K562 (cell line): ENCODE measurements around the gene IZUMO4. TPM values are rescaled to one million over a fixed set of nuclear protein-coding genes. Genes with fewer than 3 reads are reported as not detected.

Experiments used
- HDGF ChIP-seq: fragments of 450-650 bp; IDR thresholded peaks from 2 replicates; pipeline ENCODE4 v1.6.1; 2016
- MBD1 ChIP-seq: fragments of 250-450 bp; sonication (Bioruptor Pico); IDR thresholded peaks from 2 replicates; pipeline ENCODE4 v1.8.0; 2022; ENCODE audit warnings: inconsistent platforms
- NFE2L1 ChIP-seq: fragments of 450-650 bp; IDR thresholded peaks from 2 replicates; pipeline ENCODE4 v1.6.1; 2016; ENCODE audit warnings: missing genetic modification characterization, low read depth, mild to moderate bottlenecking, missing compliant biosample characterization, moderate library complexity, borderline replicate concordance
- NUFIP1 ChIP-seq: fragments of 450-650 bp; IDR thresholded peaks from 2 replicates; pipeline ENCODE4 v1.6.1; 2018; ENCODE audit not compliant: partially characterized antibody
- PML ChIP-seq: IDR thresholded peaks from 2 replicates; pipeline ENCODE4 v1.6.1; 2012; ENCODE audit warnings: low read length, inconsistent platforms
- RBM25 ChIP-seq: fragments of 200-400 bp; formaldehyde crosslinking; IDR thresholded peaks from 2 replicates; pipeline ENCODE4 v1.6.1; 2018; ENCODE audit warnings: low read length, low read depth, moderate library complexity; ENCODE audit not compliant: severe bottlenecking
- SETDB1 ChIP-seq: IDR thresholded peaks from one replicate; pipeline ENCODE4 v1.6.1; 2012; ENCODE audit warnings: low read length, control low read depth, inconsistent platforms
- SRSF1 ChIP-seq: fragments of 200-400 bp; formaldehyde crosslinking; IDR thresholded peaks from 2 replicates; pipeline ENCODE4 v1.6.1; 2017; ENCODE audit warnings: mild to moderate bottlenecking, low read depth, low read length, moderate library complexity
- TAF15 ChIP-seq: fragments of 200-400 bp; formaldehyde crosslinking; IDR thresholded peaks from 2 replicates; pipeline ENCODE4 v1.6.1; 2017; ENCODE audit warnings: mild to moderate bottlenecking, low read depth, low read length, moderate library complexity
- TBP ChIP-seq: optimal IDR thresholded peaks from 2 replicates; pipeline ENCODE3; 2011; ENCODE audit warnings: low read depth, low read length, improper control_type of control experiment
- TGIF2 ChIP-seq: sonication (generic); formaldehyde crosslinking; IDR thresholded peaks from 2 replicates; pipeline ENCODE4 v1.8.1; 2022; ENCODE audit warnings: mild to moderate bottlenecking, missing genetic modification reagents, moderate library complexity
- TRIM24 ChIP-seq, 2 experiments: fragments of 450-650 bp; IDR thresholded peaks; 2 replicates each; pipeline ENCODE4 v1.6.1; 2016
- ZFP1 ChIP-seq: fragments of 450-650 bp; formaldehyde crosslinking; IDR thresholded peaks from 2 replicates; pipeline ENCODE4 v1.4.0; 2020; ENCODE audit warnings: mild to moderate bottlenecking, mixed read lengths
- ZNF639 ChIP-seq, 2 experiments: fragments of 200-800 bp in 1 of 2; sonication (Bioruptor generic) in 1 of 2; sonication (generic) in 1 of 2; formaldehyde crosslinking in 1 of 2; IDR thresholded peaks in 1 of 2; conservative IDR thresholded peaks in 1 of 2; 2 replicates each; pipeline versions ENCODE4 v1.5.0 to v1.6.1; 2016 to 2020; ENCODE audit warnings: missing compliant biosample characterization in 1 of 2, missing genetic modification characterization in 1 of 2, missing genetic modification reagents in 1 of 2
- ZNF695 ChIP-seq: fragments of 450-650 bp; formaldehyde crosslinking; IDR thresholded peaks from 2 replicates; pipeline ENCODE4 v1.4.0; 2020; ENCODE audit warnings: mild to moderate bottlenecking, moderate library complexity
- polyA plus RNA-seq, 8 experiments: library from polyadenylated mRNA; depleted of rRNA in 4 of 8; stranded (reverse) in 5 of 8; unstranded in 3 of 8; fragments of >200 nt; fragmentation: Nextera tagmentation in 2 of 8; fragmentation: Illumina TruSeq in 1 of 8; extraction: Ambion mirVana in 2 of 8; extraction: Trizol in 1 of 8; gene quantifications; 2 replicates each; pipeline versions ENCODE4 v1.2.1 to v1.2.3, GENCODE V29; 2011 to 2014; ENCODE audit warnings: inconsistent platforms in 1 of 8, missing spikeins in 1 of 8
- total RNA-seq, 7 experiments: library from RNA; depleted of rRNA in 6 of 7; stranded (reverse); fragments of >200 nt in 6 of 7; fragmentation: Illumina TruSeq in 2 of 7; extraction: Trizol in 2 of 7; gene quantifications; 2 replicates each; pipeline versions ENCODE4 v1.2.1 to v1.2.3, GENCODE V29; 2011 to 2021; ENCODE audit warnings: low replicate concordance in 1 of 7
- TF ChIP-seq, protein P1 (sequence below), 2 experiments: fragments of 450-650 bp; formaldehyde crosslinking in 1 of 2; IDR thresholded peaks; 2 replicates each; pipeline versions ENCODE4 v1.4.0 to v1.6.1; 2014 to 2020; ENCODE audit warnings: mild to moderate bottlenecking in 2 of 2, borderline replicate concordance in 1 of 2, low read depth in 1 of 2

IZUMO4 gene
- total and polyA plus RNA-seq, 9 of the 15 experiments (the other 6 are each of a cell fraction or from before 2014, with no cell fraction given), result 0.07 to 3.9 (median 1.2) TPM

DNA sequence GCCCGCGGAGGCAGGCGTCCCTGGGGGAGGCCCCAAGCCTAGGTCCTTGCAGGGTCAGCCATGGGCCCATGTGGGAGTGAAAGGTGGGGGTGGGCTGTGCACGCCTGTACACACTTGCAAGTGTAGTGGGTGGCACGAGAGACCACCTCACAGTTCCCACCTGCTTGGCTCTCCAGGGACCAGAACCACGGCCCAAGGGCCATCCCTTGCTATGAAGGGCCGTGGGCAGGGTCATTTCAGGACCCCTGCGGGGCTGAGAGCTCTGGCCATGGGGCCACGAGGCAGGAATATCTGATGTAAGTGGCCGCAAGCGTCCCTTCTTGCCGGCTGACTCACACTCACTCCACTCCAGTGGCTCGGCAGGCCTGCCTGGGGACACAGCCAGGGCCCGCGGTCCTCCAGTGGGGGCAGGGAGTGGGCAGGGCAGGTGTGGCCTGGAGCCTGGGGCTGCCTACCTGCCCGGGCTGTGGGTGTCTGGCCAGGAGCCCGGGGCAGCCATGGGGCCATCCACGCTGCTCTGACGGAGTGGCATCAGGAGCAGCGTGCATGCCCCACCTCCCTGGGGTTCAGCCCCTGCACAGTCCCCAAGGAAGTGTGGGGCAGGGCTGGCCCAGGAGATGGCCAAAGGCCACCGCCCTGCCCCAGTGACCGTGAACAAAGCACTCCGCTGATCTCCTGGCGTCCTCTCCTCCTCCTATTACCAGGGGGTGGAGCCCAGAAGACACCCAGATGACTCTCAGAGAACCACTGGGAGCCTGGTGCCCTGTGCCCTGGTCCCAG, 37.1 kb upstream of the IZUMO4 start (continued):
- no peak for TF ChIP-seq MBD1 (CRISPR knock-in tag)
- TF ChIP-seq TAF15, result no peak
- TF ChIP-seq TRIM24 (IDR thresholded peaks at IDR 0.05), result peak; percentile 80 to 81; a peak in 2 of 4 replicates
- TF ChIP-seq HDGF, result no peak
- TF ChIP-seq RBM25, result no peak
- TF ChIP-seq, protein P1, sequence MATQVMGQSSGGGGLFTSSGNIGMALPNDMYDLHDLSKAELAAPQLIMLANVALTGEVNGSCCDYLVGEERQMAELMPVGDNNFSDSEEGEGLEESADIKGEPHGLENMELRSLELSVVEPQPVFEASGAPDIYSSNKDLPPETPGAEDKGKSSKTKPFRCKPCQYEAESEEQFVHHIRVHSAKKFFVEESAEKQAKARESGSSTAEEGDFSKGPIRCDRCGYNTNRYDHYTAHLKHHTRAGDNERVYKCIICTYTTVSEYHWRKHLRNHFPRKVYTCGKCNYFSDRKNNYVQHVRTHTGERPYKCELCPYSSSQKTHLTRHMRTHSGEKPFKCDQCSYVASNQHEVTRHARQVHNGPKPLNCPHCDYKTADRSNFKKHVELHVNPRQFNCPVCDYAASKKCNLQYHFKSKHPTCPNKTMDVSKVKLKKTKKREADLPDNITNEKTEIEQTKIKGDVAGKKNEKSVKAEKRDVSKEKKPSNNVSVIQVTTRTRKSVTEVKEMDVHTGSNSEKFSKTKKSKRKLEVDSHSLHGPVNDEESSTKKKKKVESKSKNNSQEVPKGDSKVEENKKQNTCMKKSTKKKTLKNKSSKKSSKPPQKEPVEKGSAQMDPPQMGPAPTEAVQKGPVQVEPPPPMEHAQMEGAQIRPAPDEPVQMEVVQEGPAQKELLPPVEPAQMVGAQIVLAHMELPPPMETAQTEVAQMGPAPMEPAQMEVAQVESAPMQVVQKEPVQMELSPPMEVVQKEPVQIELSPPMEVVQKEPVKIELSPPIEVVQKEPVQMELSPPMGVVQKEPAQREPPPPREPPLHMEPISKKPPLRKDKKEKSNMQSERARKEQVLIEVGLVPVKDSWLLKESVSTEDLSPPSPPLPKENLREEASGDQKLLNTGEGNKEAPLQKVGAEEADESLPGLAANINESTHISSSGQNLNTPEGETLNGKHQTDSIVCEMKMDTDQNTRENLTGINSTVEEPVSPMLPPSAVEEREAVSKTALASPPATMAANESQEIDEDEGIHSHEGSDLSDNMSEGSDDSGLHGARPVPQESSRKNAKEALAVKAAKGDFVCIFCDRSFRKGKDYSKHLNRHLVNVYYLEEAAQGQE (IDR thresholded peaks at IDR 0.05; ENCODE audit: borderline replicate concordance), result no peak
- TF ChIP-seq, protein P1 (CRISPR knock-in tag; IDR thresholded peaks at IDR 0.05; ENCODE audit: low read depth), result no peak; the same call in 1 of the 2 replicates
- TF ChIP-seq NUFIP1, result peak; percentile 19
- TF ChIP-seq ZNF639 (CRISPR knock-in tag; conservative IDR thresholded peaks at IDR 0.05 in 1 of 2, IDR thresholded peaks at IDR 0.05 in 1 of 2), result peak in 1 of 2 experiments; percentile 92; a peak in 2 of 4 replicates
- TF ChIP-seq TBP, result no peak
- peak; percentile 25 for TF ChIP-seq PML
- no peak for TF ChIP-seq ZFP1 (CRISPR knock-in tag)
- no peak for TF ChIP-seq ZNF695 (CRISPR knock-in tag)
- no peak for TF ChIP-seq TGIF2 (CRISPR knock-in tag)
- no peak for TF ChIP-seq SETDB1
- no peak for TF ChIP-seq NFE2L1
- TF ChIP-seq SRSF1, result no peak
